Measurements from ENCODE around the gene DHRS2. TPM values are rescaled to one million over a fixed set of nuclear protein-coding genes. Genes with fewer than 3 reads are reported as not detected.

Gene DHRS2
- total and polyA plus RNA-seq, 10 of the 15 experiments (the other 5 are each of a cell fraction or from before 2014, with no cell fraction given), result 0.09 to 1.8 (median 0.73) TPM; not detected in 1

Other genes starting within 250 kb of the DHRS2 start
- not detected in 2 replicates for gene MYH6, start 228.1 kb upstream of the DHRS2 start, total RNA-seq (2014; rRNA removed)
- not detected in 2 replicates for gene MYH6, start 228.1 kb upstream of the DHRS2 start, total RNA-seq (2014; rRNA removed; fragmentation: Illumina TruSeq; extraction: Trizol)
- gene MYH6, start 228.1 kb upstream of the DHRS2 start, total RNA-seq (2021), result not detected in 2 replicates
- gene MYH6, start 228.1 kb upstream of the DHRS2 start, polyA plus RNA-seq (2011; rRNA removed), result 0.05 and 0.06 TPM in 2 replicates
- 0.01 TPM in 1 of 2 replicates, not detected in the other for gene MYH6, start 228.1 kb upstream of the DHRS2 start, polyA plus RNA-seq (2014; fragmentation: Illumina TruSeq; extraction: Trizol)
- not detected for gene MYH6, start 228.1 kb upstream of the DHRS2 start, polyA plus RNA-seq (2014; fragmentation: Nextera tagmentation; extraction: Ambion mirVana)
- not detected in 2 replicates for gene MYH6, start 228.1 kb upstream of the DHRS2 start, polyA plus RNA-seq (2014; rRNA removed)
- under 1 TPM in 1 of 2 experiments, not detected in 1; 0.84 TPM for gene MYH6, start 228.1 kb upstream of the DHRS2 start, polyA plus RNA-seq (2016; fragmentation: Nextera tagmentation; extraction: Ambion mirVana)
- 0.05 TPM in 1 of 2 replicates, not detected in the other for gene MYH7, start 200.7 kb upstream of the DHRS2 start, total RNA-seq (2014; rRNA removed)
- 0.04 and 0.05 TPM in 2 replicates for gene MYH7, start 200.7 kb upstream of the DHRS2 start, total RNA-seq (2014; rRNA removed; fragmentation: Illumina TruSeq; extraction: Trizol)
- 0.10 and 0.11 TPM in 2 replicates for gene MYH7, start 200.7 kb upstream of the DHRS2 start, total RNA-seq (2021)
- 0.01 TPM in 1 of 2 replicates, not detected in the other for gene MYH7, start 200.7 kb upstream of the DHRS2 start, polyA plus RNA-seq (2011; rRNA removed)
- gene MYH7, start 200.7 kb upstream of the DHRS2 start, polyA plus RNA-seq (2014; fragmentation: Illumina TruSeq; extraction: Trizol), result 0.04 TPM in 1 of 2 replicates, not detected in the other
- not detected for gene MYH7, start 200.7 kb upstream of the DHRS2 start, polyA plus RNA-seq (2014; fragmentation: Nextera tagmentation; extraction: Ambion mirVana)
- 0.09 TPM in 2 replicates for gene MYH7, start 200.7 kb upstream of the DHRS2 start, polyA plus RNA-seq (2014; rRNA removed)
- gene MYH7, start 200.7 kb upstream of the DHRS2 start, polyA plus RNA-seq (2016; fragmentation: Nextera tagmentation; extraction: Ambion mirVana), result under 1 TPM; 0.05 TPM
- gene NGDN, start 166.7 kb upstream of the DHRS2 start, total RNA-seq (2014; rRNA removed), result 48.7 and 49.6 TPM in 2 replicates
- 62.6 and 64.3 TPM in 2 replicates for gene NGDN, start 166.7 kb upstream of the DHRS2 start, total RNA-seq (2014; rRNA removed; fragmentation: Illumina TruSeq; extraction: Trizol)
- 38.2 and 40.4 TPM in 2 replicates for gene NGDN, start 166.7 kb upstream of the DHRS2 start, total RNA-seq (2021)
- 78.5 and 86.6 TPM in 2 replicates for gene NGDN, start 166.7 kb upstream of the DHRS2 start, polyA plus RNA-seq (2011; rRNA removed)
- 62.3 and 71.9 TPM in 2 replicates for gene NGDN, start 166.7 kb upstream of the DHRS2 start, polyA plus RNA-seq (2014; fragmentation: Illumina TruSeq; extraction: Trizol)
- gene NGDN, start 166.7 kb upstream of the DHRS2 start, polyA plus RNA-seq (2014; fragmentation: Nextera tagmentation; extraction: Ambion mirVana), result 100 to 1,000 TPM; 146 to 163 TPM
- 54.9 and 56.6 TPM in 2 replicates for gene NGDN, start 166.7 kb upstream of the DHRS2 start, polyA plus RNA-seq (2014; rRNA removed)
- 10 to 100 TPM; 80.9 to 90.0 TPM for gene NGDN, start 166.7 kb upstream of the DHRS2 start, polyA plus RNA-seq (2016; fragmentation: Nextera tagmentation; extraction: Ambion mirVana)
- 0.11 and 0.40 TPM in 2 replicates for gene ZFHX2, start 84.6 kb upstream of the DHRS2 start, total RNA-seq (2014; rRNA removed)
- gene ZFHX2, start 84.6 kb upstream of the DHRS2 start, total RNA-seq (2014; rRNA removed; fragmentation: Illumina TruSeq; extraction: Trizol), result 0.14 and 0.54 TPM in 2 replicates
- gene ZFHX2, start 84.6 kb upstream of the DHRS2 start, total RNA-seq (2021), result 1.8 and 2.2 TPM in 2 replicates
- 0.10 and 0.42 TPM in 2 replicates for gene ZFHX2, start 84.6 kb upstream of the DHRS2 start, polyA plus RNA-seq (2011; rRNA removed)
- 0.19 and 0.56 TPM in 2 replicates for gene ZFHX2, start 84.6 kb upstream of the DHRS2 start, polyA plus RNA-seq (2014; fragmentation: Illumina TruSeq; extraction: Trizol)
- 1 to 10 TPM in 1 of 2 experiments, under 1 TPM in 1; 0.27 to 1.3 TPM for gene ZFHX2, start 84.6 kb upstream of the DHRS2 start, polyA plus RNA-seq (2014; fragmentation: Nextera tagmentation; extraction: Ambion mirVana)
- 0.32 and 0.72 TPM in 2 replicates for gene ZFHX2, start 84.6 kb upstream of the DHRS2 start, polyA plus RNA-seq (2014; rRNA removed)
- 1 to 10 TPM in 1 of 2 experiments, under 1 TPM in 1; 0.59 to 1.2 TPM for gene ZFHX2, start 84.6 kb upstream of the DHRS2 start, polyA plus RNA-seq (2016; fragmentation: Nextera tagmentation; extraction: Ambion mirVana)
- gene THTPA, start 80.1 kb upstream of the DHRS2 start, total RNA-seq (2014; rRNA removed), result 10.4 and 16.9 TPM in 2 replicates
- 7.8 and 8.2 TPM in 2 replicates for gene THTPA, start 80.1 kb upstream of the DHRS2 start, total RNA-seq (2014; rRNA removed; fragmentation: Illumina TruSeq; extraction: Trizol)
- 12.4 and 16.9 TPM in 2 replicates for gene THTPA, start 80.1 kb upstream of the DHRS2 start, total RNA-seq (2021)
- gene THTPA, start 80.1 kb upstream of the DHRS2 start, polyA plus RNA-seq (2011; rRNA removed), result 3.0 and 4.5 TPM in 2 replicates
- gene THTPA, start 80.1 kb upstream of the DHRS2 start, polyA plus RNA-seq (2014; fragmentation: Illumina TruSeq; extraction: Trizol), result 10.9 and 15.3 TPM in 2 replicates
- 1 to 10 TPM; 3.1 to 5.9 TPM for gene THTPA, start 80.1 kb upstream of the DHRS2 start, polyA plus RNA-seq (2014; fragmentation: Nextera tagmentation; extraction: Ambion mirVana)
- gene THTPA, start 80.1 kb upstream of the DHRS2 start, polyA plus RNA-seq (2014; rRNA removed), result 15.1 and 18.5 TPM in 2 replicates
- gene THTPA, start 80.1 kb upstream of the DHRS2 start, polyA plus RNA-seq (2016; fragmentation: Nextera tagmentation; extraction: Ambion mirVana), result 10 to 100 TPM; 17.8 to 24.9 TPM
- 74.6 and 74.9 TPM in 2 replicates for gene AP1G2, start 68.6 kb upstream of the DHRS2 start, total RNA-seq (2014; rRNA removed)
- 41.5 and 45.5 TPM in 2 replicates for gene AP1G2, start 68.6 kb upstream of the DHRS2 start, total RNA-seq (2014; rRNA removed; fragmentation: Illumina TruSeq; extraction: Trizol)
- 110 and 135 TPM in 2 replicates for gene AP1G2, start 68.6 kb upstream of the DHRS2 start, total RNA-seq (2021)
- 61.2 and 115 TPM in 2 replicates for gene AP1G2, start 68.6 kb upstream of the DHRS2 start, polyA plus RNA-seq (2011; rRNA removed)
- 60.4 and 92.7 TPM in 2 replicates for gene AP1G2, start 68.6 kb upstream of the DHRS2 start, polyA plus RNA-seq (2014; fragmentation: Illumina TruSeq; extraction: Trizol)
- 10 to 100 TPM; 55.6 to 65.5 TPM for gene AP1G2, start 68.6 kb upstream of the DHRS2 start, polyA plus RNA-seq (2014; fragmentation: Nextera tagmentation; extraction: Ambion mirVana)
- 129 and 146 TPM in 2 replicates for gene AP1G2, start 68.6 kb upstream of the DHRS2 start, polyA plus RNA-seq (2014; rRNA removed)
- gene AP1G2, start 68.6 kb upstream of the DHRS2 start, polyA plus RNA-seq (2016; fragmentation: Nextera tagmentation; extraction: Ambion mirVana), result 100 to 1,000 TPM; 114 to 122 TPM
- gene JPH4, start 57.6 kb upstream of the DHRS2 start, total RNA-seq (2014; rRNA removed), result 2.5 and 2.6 TPM in 2 replicates
- gene JPH4, start 57.6 kb upstream of the DHRS2 start, total RNA-seq (2014; rRNA removed; fragmentation: Illumina TruSeq; extraction: Trizol), result 3.0 and 3.2 TPM in 2 replicates
- 10.3 and 10.6 TPM in 2 replicates for gene JPH4, start 57.6 kb upstream of the DHRS2 start, total RNA-seq (2021)
- 6.8 and 8.4 TPM in 2 replicates for gene JPH4, start 57.6 kb upstream of the DHRS2 start, polyA plus RNA-seq (2011; rRNA removed)
- 4.2 and 5.5 TPM in 2 replicates for gene JPH4, start 57.6 kb upstream of the DHRS2 start, polyA plus RNA-seq (2014; fragmentation: Illumina TruSeq; extraction: Trizol)
- gene JPH4, start 57.6 kb upstream of the DHRS2 start, polyA plus RNA-seq (2014; fragmentation: Nextera tagmentation; extraction: Ambion mirVana), result under 1 TPM; 0.48 to 0.60 TPM
- 6.7 and 7.1 TPM in 2 replicates for gene JPH4, start 57.6 kb upstream of the DHRS2 start, polyA plus RNA-seq (2014; rRNA removed)
- 1 to 10 TPM; 3.4 to 4.4 TPM for gene JPH4, start 57.6 kb upstream of the DHRS2 start, polyA plus RNA-seq (2016; fragmentation: Nextera tagmentation; extraction: Ambion mirVana)

Measured in GM12878 (cell line).